ENCODE measurements around the gene ILKAP.
A peak's percentile ranks its signal among the peaks of the same experiment; 100 is the strongest.

ILKAP gene, protein sequence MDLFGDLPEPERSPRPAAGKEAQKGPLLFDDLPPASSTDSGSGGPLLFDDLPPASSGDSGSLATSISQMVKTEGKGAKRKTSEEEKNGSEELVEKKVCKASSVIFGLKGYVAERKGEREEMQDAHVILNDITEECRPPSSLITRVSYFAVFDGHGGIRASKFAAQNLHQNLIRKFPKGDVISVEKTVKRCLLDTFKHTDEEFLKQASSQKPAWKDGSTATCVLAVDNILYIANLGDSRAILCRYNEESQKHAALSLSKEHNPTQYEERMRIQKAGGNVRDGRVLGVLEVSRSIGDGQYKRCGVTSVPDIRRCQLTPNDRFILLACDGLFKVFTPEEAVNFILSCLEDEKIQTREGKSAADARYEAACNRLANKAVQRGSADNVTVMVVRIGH

GRCh38 chr2:238203094-238203972 lies at the start of gene ILKAP:
Gene ILKAP, minus strand, starts transcription at chr2:238203695. Its CDS starts 142 bp downstream, at chr2:238203553.
- peak; percentile 72 for DNase-seq

- DNase-seq = no peak
Observed at GRCh38 chr2:238252766-238253630, 49.5 kb upstream of the ILKAP start.

- no peak for DNase-seq
Observed at GRCh38 chr2:238251986-238252385, 48.5 kb upstream of the ILKAP start.

- DNase-seq = no peak
Observed at GRCh38 chr2:238251331-238251730, 47.8 kb upstream of the ILKAP start.

DNA sequence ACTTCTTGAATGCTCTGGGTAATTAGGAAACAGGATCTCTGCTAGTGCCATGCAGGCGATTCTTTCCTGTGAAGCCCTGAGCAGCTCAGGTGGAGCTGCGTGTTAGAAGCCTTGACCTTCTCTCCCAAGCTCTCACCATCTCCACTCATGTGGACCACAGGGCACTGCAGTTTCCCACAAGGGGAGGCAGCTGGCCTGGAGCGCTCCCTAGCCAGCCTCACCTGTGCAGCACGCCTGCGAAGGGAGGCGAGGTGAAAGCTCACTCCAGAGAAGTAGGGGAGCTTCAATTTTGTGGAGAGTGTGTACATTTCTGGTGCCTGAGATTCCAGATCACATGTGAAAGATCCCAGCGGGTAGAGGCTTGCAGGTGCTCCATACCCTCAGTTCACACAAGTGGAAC lies 47.4 kb upstream of the ILKAP start:
- DNase-seq = no peak

DNA sequence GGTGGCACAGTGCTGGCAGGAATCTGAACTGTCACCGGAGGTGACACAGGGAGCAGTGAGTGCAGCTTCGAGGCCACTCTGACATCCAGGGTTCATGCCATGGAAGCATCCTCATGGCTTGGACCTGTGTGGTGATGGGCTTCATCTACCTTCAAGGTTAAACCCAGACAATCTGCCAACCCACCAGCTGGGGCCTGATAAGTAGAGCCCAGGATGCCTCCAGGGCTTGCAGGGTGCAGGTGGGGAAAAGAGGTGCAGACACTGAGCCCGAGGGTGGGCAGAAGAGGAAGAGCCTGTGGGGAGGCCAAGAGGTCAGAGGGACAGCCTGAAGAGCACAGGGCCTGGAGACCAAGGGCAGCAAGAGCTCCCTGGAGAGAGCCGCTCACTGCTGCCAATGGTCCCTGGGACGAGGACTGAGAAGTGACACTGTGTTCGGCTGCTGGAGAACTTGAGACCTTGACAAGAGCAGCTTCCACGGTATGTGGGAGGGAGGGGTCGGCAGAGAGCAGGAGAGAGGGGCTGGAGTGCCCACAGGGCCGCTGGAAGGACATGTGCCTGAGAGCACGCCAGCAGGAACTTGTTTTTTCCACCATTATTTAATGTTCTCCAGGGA lies 44.5 kb upstream of the ILKAP start:
- no peak for DNase-seq

GRCh38 chr2:238247002-238247822 lies 43.7 kb upstream of the ILKAP start:
- DNase-seq = no peak

DNA sequence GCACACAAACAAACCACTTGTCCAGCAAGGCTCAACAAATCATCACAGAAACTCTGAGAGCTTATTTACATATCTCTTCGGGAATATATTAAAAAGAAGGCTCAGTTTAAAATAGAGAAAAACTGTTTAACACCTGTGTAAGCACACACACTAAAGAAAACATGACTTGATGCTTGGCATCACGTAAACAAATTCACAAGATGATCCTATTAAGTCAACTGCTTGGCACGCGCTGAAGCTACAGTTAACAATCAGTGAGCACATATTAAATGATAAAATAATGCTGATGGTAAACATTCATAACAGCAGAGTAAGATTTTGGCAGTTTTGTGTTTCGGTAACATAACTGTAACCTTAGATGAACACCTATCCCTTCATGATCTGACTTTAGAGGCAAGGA lies 40.7 kb upstream of the ILKAP start:
- DNase-seq = no peak

- DNase-seq = no peak
Observed at GRCh38 chr2:238243496-238244076, 40.1 kb upstream of the ILKAP start.

DNA sequence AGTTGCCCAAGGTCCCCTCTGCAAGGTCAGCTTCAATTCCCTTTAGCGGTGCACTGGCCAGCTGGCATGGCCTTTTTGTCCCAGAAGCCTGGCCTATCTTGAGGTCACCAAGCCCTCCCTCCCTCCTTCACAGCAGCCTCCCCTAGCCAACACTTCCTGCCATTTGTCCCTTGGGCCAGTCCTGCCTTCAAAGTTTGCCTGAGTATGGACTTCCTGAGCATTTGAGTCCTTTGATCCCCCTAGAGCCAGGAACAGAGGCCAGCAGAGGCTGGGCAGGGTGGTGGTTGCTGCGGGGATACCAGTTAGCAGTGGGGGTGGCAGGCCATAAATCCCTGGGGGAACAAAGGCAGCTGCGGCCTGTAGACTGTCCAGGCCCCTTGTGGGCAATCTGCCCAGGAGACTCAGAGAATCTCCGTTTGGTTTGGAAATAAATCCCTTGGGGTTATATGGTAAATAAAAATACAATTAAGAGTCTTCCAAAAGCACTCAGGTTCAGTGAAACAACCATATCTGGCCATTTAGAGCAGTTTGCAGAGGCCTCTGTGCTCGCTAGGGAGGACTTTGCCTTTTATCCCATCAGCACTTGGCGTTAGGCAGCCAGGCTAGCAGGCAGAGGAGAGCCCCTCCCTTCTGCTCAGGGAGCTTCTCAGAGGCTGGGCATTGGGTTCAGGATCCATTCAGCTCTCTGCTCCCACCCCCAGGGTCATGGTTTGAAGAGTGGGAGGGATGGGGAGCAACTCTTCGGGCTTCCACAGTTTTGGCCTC lies 39.4 kb upstream of the ILKAP start:
- no peak for DNase-seq

DNA sequence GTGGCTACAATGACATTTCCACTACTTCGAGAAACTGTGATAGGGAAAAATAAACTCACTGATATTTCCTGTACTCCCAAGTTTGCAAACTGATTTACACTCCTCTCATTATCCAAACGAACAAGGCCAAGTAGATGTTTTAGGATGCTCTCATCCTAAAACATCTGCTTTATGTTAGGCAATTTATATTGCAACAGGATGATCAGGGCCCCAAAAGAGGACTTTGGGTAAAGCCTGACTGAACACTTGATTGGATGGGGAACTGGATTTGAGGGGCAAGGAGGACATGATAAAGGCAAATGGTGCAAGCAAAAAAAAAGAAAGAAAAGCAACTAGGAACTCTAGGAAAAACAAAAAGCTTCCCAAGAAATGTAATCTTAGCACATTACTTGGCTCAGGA lies 38.5 kb upstream of the ILKAP start:
- no peak for DNase-seq

DNA sequence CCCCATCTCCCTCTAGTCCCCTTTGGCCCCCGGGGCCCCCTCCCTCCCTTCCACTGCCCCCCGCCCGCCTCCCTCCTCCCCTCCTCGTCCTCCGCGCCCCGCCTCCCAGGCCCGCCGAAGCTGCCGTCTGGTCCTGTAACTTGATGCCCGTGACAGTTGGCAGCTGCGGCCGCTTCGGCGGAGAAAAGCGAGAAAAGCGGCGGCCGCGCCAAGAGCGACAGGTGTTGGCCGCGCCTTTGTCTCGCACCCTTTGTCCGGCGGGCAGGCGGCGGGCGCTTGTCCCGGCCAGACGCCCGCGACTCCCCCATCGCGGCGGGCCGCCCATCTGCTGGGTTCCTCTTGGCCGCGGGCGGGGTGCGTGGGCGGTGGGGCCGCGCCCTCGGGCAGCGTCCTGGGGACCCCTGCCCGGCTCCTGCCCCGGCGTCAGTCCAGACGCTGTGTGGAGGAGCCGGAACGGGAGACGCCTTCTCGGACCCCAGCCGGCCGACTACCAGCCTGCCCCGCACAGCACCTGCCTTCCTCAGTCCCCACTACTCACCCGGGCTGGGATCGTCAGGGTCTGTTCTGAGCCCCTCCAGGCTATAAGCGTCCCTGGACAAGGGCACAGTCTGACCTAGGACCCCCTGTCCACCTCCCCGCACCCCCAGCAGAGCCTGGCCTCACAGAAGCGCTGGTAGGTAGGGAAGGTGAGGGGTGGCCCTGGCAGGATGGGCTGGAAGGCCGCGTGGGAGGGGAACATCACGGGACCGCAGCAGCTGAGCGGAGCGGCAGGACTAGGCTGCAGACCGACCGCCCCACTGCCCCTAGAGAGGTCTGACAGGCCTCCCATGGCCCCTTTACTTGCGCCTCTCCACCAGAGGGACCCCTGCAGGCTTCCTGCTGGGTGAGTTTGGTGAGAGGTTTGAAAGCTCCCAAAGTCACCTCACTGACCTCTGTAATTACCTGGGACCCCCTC lies 37.5 kb upstream of the ILKAP start:
- DNase-seq = peak; percentile 25

- DNase-seq = peak; percentile 89
Observed at GRCh38 chr2:238239863-238240756, 36.6 kb upstream of the ILKAP start, which contains the start of gene HES6. Gene HES6, minus strand, starts transcription at chr2:238240038. Its CDS starts 133 bp downstream, at chr2:238239905.

GRCh38 chr2:238239543-238239862 lies 36.0 kb upstream of the ILKAP start:
- DNase-seq = no peak

GRCh38 chr2:238238766-238239542 lies 35.5 kb upstream of the ILKAP start:
- no peak for DNase-seq

DNA sequence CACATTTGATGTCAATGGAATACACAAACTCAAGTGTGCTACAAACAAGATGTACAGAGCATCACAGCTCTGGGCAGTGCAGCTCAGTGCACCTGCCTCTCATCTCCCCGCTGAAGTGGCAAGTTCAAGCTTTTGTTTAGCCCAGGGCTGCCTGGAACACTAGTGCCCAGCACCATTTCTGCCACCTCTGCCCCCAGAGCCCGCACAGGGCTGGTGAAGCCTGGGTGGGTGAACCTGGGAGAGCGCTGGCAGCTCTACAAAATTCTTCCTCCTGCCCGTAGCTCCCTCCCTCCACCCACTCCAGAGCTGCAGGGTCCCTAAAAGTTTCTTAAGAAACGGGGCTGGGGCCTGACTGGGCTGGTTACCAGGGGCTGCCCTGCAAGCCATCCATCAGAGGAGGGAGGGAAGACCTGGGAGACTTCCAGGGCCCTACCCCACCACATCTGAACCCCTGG lies 34.8 kb upstream of the ILKAP start:
- no peak for DNase-seq

DNA sequence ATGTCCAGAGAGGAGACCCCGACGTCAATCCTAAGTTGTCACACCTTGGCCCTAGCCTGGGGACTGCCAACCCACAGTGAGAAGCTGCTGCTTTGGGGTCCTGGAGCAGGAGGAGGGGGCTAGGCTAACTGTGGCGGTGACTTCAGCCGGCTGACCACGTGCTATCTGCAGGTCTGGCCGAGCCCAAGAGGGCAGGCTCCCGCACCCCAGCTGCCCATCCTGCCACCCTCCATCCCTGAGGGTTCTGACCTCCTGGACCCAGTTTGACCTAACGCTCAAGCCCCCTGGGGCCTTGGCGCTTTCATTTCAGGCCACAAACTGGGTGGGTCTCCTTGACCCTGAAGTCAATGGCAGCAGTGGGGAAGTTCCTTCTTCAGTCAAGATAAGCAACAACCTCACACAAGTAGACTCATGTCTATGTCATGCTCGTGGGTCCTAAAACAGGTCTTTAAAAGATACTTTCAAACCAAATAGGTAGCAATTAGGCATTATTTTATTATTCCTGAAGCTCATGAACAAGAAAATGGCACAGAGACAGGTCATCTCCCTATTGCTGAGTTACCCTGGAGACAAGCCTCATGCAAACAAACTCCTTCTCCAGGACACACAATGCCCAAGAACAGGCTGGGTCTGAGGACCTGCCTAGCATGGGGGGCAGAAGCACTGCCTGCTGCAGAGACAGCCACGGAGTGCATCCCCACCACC lies 34.1 kb upstream of the ILKAP start:
- no peak for DNase-seq

All from NCI-H226 (cell line).